Activated B cell treated with CpG ODN at 0.5 μM for 24 hours (primary cell): Measurements from ENCODE around the gene MIPEP. TPM values are rescaled to one million over a fixed set of nuclear protein-coding genes. Genes with fewer than 3 reads are reported as not detected.
"Not testable (repeated sequence)": the region's sequence is repeated elsewhere in the genome, so short reads cannot be mapped to it uniquely, and the experiment has no call there.

Experiments used
- ATAC-seq: fragments of 200-7000 bp; cut with Tn5 transposase; one replicate; pipeline ENCODE4 v1.10.0; 2021; ENCODE audit warnings: low read depth, mild to moderate bottlenecking, moderate library complexity
- CTCF ChIA-PET: fragments of 350-600 bp; sonication (Branson Sonifier 250); formaldehyde crosslinking; loops from one replicate; lab custom pipeline; 2021; ENCODE audit warnings: antibody characterized with exemption; lab: Charles Lee
- POLR2A ChIA-PET: fragments of 350-600 bp; sonication (Branson Sonifier 250); formaldehyde crosslinking; loops from one replicate; lab custom pipeline; 2021; ENCODE audit warnings: antibody characterized with exemption; lab: Charles Lee
- DNase-seq: peaks from one replicate; pipeline ENCODE4 v3.0.0; 2022
- H3K27ac Mint-ChIP-seq: one replicate; pipeline ENCODE4 v1.8.0; 2020; ENCODE audit warnings: mixed read lengths
- H3K27me3 Mint-ChIP-seq: one replicate; pipeline ENCODE4 v1.8.0; 2021; ENCODE audit warnings: mixed read lengths
- H3K36me3 Mint-ChIP-seq: one replicate; pipeline ENCODE4 v1.8.0; 2021; ENCODE audit warnings: low read depth, mixed read lengths
- H3K4me1 Mint-ChIP-seq: one replicate; pipeline ENCODE4 v1.8.0; 2021; ENCODE audit warnings: mixed read lengths
- H3K4me3 Mint-ChIP-seq: one replicate; pipeline ENCODE4 v1.8.0; 2020; ENCODE audit warnings: mild to moderate bottlenecking, mixed read lengths
- H3K9me3 Mint-ChIP-seq: one replicate; pipeline ENCODE4 v1.8.0; 2020; ENCODE audit warnings: mixed read lengths
- intact Hi-C: fragments of 100-400 bp; cut with micrococcal nuclease; formaldehyde crosslinking; loops from one replicate; pipeline ENCODE4 v1.15.1; 2024
- total RNA-seq: library from RNA; stranded (reverse); gene quantifications from 2 replicates; pipeline ENCODE4 v1.2.3, GENCODE V29; 2022
- TF ChIP-seq, protein P1 (sequence below): fragments of 200-600 bp; IDR thresholded peaks from one replicate; pipeline ENCODE4 v1.8.0; 2022; ENCODE audit warnings: antibody characterized with exemption, mild to moderate bottlenecking

The MIPEP gene
- total RNA-seq, 1 donor from 2014 or later: 19.7 TPM

DNA sequence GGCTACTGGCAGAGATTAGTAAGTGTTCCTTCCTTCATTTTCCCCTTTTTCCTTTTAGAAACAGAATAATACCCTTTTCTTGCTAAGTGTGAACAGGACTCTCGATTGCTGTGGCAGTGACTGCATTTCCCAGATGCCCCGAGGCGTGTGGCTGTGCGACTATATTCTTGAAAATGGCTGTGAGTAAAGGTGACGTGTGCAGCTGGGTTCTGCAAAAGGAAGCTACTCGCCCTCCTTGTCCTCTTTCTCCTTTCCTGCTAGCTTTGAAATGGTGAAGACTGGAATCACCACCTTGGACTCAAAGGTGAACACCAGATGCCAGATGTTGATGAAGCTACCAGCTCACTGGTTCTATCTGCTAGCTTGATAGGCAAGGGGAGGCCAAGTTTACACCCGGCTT is 121.4 kb downstream of the MIPEP start:
- ChIA-PET POLR2A (no interaction called here), CTCF (no interaction called here)
- TF ChIP-seq, protein P1, sequence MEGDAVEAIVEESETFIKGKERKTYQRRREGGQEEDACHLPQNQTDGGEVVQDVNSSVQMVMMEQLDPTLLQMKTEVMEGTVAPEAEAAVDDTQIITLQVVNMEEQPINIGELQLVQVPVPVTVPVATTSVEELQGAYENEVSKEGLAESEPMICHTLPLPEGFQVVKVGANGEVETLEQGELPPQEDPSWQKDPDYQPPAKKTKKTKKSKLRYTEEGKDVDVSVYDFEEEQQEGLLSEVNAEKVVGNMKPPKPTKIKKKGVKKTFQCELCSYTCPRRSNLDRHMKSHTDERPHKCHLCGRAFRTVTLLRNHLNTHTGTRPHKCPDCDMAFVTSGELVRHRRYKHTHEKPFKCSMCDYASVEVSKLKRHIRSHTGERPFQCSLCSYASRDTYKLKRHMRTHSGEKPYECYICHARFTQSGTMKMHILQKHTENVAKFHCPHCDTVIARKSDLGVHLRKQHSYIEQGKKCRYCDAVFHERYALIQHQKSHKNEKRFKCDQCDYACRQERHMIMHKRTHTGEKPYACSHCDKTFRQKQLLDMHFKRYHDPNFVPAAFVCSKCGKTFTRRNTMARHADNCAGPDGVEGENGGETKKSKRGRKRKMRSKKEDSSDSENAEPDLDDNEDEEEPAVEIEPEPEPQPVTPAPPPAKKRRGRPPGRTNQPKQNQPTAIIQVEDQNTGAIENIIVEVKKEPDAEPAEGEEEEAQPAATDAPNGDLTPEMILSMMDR: no peak
- H3K36me3 Mint-ChIP-seq: peaks cover 2% of the 10 kb centered on the region
- H3K27me3 Mint-ChIP-seq: peaks cover 11% of the 10 kb centered on the region
- H3K27ac Mint-ChIP-seq: no peak overlapping the region
- DNase-seq (no peak), ATAC-seq (no peak)
- H3K4me3 Mint-ChIP-seq: no peak overlapping the region
- no peaks in the 10 kb centered on the region for H3K9me3 Mint-ChIP-seq
- peaks cover 19% of the 10 kb centered on the region for H3K4me1 Mint-ChIP-seq
- intact Hi-C loops: no loop called here

GRCh38 chr13:23766939-23767338 is 122.3 kb downstream of the MIPEP start:
- CTCF ChIA-PET: no interaction called here
- intact Hi-C loops: no loop called here

DNA sequence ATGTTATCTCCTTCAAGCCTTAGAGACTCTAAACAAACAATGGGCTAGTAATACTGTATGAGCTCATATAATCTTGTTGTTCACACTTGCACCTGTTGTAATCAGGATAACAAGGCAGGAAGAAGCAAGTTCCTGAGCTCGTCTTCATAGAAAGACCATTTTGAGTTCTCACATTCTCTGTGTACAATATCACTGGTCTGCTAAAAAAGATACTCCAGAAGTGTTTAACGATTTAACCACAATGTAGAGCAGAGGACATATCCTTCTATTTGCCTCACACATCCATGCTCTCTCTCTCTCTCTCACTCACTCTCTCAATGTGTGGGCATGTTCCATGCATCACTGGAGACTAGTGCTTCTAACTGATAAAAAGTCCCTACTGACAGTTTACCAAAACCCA is 122.9 kb downstream of the MIPEP start:
- no peak for ATAC-seq
- TF ChIP-seq, protein P1: no peak
- H3K9me3 Mint-ChIP-seq: no peaks in the 10 kb centered on the region
- H3K4me3 Mint-ChIP-seq: no peak overlapping the region
- no peak overlapping the region for H3K27ac Mint-ChIP-seq
- DNase-seq: no peak
- POLR2A ChIA-PET: no interaction called here
- intact Hi-C loops: no loop called here
- H3K36me3 Mint-ChIP-seq: peaks cover 2% of the 10 kb centered on the region
- CTCF ChIA-PET: no interaction called here
- H3K27me3 Mint-ChIP-seq: peaks cover 5% of the 10 kb centered on the region
- H3K4me1 Mint-ChIP-seq: peaks cover 14% of the 10 kb centered on the region

More at GRCh38 chr13:23766939-23767338, 122.3 kb downstream of the MIPEP start:
- Mint-ChIP-seq H3K27me3 (peaks cover 7% of the 10 kb centered on the region), H3K27ac (no peak overlapping the region), H3K4me1 (peaks cover 19% of the 10 kb centered on the region), H3K9me3 (no peaks in the 10 kb centered on the region), H3K4me3 (no peak overlapping the region), H3K36me3 (peaks cover 2% of the 10 kb centered on the region)
- TF ChIP-seq, protein P1: no peak
- POLR2A ChIA-PET: no interaction called here
- ATAC-seq: no peak
- no peak for DNase-seq

DNA sequence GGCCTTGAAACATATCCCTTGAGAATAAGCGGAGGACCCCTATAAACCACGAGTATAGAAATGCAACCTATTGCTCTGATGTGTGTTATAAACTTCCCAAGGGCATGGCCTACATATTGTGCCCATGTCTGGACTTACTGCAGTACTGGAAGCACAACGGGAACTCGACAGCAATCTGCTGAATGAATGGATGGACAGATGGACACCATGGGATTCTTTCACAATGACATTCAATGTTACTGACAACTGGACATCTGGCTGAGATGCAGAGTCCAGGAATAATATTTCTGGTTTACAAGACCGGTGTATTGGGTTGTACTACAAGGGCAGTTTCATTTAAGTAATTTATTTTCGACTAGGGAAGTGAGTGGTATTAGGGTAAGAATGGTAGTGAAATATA is 123.7 kb downstream of the MIPEP start:
- no peak overlapping the region for H3K27ac Mint-ChIP-seq
- POLR2A ChIA-PET: no interaction called here
- no peak for DNase-seq
- H3K4me1 Mint-ChIP-seq: peaks cover 14% of the 10 kb centered on the region
- no peaks in the 10 kb centered on the region for H3K9me3 Mint-ChIP-seq
- H3K27me3 Mint-ChIP-seq: peaks cover 5% of the 10 kb centered on the region
- CTCF ChIA-PET: no interaction called here
- TF ChIP-seq, protein P1: no peak
- no peak for ATAC-seq
- H3K4me3 Mint-ChIP-seq: no peak overlapping the region
- intact Hi-C loops: no loop called here
- peaks cover 2% of the 10 kb centered on the region for H3K36me3 Mint-ChIP-seq

DNA sequence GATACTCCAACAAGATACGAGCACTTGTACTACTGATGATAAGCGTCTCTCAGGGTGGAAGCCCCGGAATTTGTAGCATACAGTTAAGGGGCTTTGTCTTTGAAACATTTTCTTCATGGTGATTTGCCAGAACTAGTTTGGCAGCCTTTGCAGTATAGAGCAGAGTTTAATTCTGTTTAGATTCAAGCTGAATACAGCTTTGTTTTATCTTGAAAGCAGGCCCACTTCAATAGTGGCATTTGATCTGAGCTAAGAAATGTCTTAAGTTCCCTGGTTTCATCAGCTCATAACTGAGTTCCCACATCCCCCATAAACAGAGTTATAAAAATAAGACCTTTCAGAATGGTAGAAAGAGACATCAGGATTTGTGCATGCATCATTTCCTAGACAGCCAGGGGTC is 125.9 kb downstream of the MIPEP start:
- Mint-ChIP-seq H3K27me3 (no peaks in the 10 kb centered on the region), H3K36me3 (peaks cover 9% of the 10 kb centered on the region), H3K9me3 (no peaks in the 10 kb centered on the region), H3K4me1 (peaks cover 14% of the 10 kb centered on the region), H3K4me3 (no peak overlapping the region), H3K27ac (no peak overlapping the region)
- POLR2A ChIA-PET: no interaction called here
- intact Hi-C loops: no loop called here
- TF ChIP-seq, protein P1: no peak
- no peak for DNase-seq
- CTCF ChIA-PET: no interaction called here
- no peak for ATAC-seq

- POLR2A ChIA-PET, intact Hi-C loops, H3K9me3 Mint-ChIP-seq, H3K27me3 Mint-ChIP-seq, H3K4me3 Mint-ChIP-seq, DNase-seq, ATAC-seq, H3K27ac Mint-ChIP-seq, CTCF ChIA-PET: not testable (repeated sequence)
- Mint-ChIP-seq H3K4me1 (peaks cover 14% of the 10 kb centered on the region), H3K36me3 (peaks cover 11% of the 10 kb centered on the region)
Measured at GRCh38 chr13:23761760-23762159, 127.4 kb downstream of the MIPEP start.
